ENCODE results near the gene LOXHD1.

LOXHD1 gene

GRCh38 chr18:46622999-46623398 lies 34.0 kb downstream of the LOXHD1 start:
- DNase-seq: peak; percentile 38

DNA sequence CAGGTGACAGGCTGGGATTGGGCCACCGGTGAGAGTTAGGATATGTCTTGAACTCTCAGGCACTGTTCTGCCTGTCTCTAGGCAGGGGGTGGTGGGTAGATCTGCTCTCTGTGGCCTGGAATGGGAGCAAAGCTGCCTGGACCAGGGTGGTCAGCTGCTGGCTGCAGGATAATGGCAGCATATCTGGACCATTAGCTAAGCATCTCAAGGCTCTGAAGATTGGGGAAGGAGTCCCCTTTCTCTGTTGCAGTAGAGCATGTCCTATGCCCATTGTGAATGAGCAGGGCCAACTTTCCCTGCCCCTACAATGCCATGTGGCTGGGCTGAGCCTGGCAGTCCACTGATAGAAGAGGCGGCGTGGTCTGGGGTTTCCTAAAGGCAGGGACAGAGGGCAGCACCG lies 34.6 kb downstream of the LOXHD1 start:
- no peak for DNase-seq

GRCh38 chr18:46621871-46622270 lies 35.1 kb downstream of the LOXHD1 start:
- DNase-seq: no peak

DNA sequence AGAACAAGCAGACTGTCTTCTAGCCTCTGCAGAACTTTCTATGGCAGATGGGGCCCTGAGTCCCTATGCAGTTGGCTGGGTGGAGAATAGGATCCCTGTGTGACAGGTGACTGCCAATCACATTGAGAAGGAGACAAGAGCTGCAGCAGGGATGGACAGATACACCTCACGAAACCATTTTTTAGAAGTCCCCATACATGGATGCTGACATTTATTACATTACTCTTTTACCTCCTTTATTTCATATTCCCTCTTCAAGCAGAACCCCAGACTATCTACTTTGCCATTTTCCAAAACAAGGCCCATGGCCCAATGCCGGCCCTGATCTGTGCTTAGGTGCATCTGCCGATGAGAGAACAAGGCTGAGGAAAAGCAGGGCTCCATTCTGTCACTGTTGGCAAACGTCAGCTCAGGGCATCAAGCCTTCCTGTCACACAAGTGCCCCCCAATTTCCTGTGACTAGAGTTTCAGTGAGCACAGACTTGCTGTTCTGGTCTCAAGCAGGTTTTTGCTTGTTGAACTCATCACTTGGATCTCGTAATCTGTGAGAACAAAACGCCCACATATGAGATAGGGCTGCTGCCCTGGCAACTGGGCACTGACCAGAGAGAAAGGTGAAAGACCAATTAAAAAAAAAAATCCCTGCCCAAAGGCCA lies 35.8 kb downstream of the LOXHD1 start:
- DNase-seq: no peak

DNA sequence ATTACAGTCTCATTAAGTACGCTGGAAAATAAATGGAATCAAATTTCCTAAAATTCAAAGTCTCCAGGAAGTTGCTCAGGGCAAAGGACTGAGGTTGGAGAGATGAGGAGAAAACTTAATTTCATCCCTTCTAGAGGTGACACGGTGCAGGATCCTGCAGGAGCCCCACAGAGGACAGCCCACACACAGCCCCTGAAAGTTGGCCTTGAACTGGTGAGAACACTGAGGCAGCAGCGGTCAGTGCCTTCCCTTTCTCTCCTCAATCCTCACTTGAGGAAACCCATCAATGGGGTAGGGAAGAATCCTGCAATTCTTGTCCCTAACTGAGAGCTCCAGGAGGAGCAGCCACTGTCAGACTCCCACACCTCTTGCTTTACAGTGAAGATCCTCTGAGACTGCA lies 37.5 kb downstream of the LOXHD1 start:
- no peak for DNase-seq

- no peak for DNase-seq
These were observed 41.3 kb downstream of the LOXHD1 start for GRCh38 chr18:46615720-46616119.

DNA sequence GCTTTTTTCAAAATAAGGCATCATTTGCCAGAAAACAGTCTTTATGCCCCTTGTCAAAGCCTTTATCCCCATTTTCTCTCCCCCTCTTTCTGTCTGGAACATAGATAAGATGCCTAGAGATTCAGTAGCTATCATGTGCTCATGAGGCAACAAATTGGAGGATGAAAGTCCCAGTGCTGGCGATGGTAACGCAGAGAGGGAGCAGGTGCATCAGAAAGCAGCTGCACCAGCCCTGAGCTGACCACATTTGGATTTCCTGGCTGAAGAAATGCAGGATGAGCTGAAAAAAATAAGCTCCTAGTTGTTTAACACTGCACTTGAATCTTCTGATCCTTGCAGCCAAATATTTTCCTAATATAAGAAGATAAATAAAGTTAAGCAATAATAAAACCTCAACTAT lies 48.0 kb downstream of the LOXHD1 start:
- DNase-seq: no peak

DNA sequence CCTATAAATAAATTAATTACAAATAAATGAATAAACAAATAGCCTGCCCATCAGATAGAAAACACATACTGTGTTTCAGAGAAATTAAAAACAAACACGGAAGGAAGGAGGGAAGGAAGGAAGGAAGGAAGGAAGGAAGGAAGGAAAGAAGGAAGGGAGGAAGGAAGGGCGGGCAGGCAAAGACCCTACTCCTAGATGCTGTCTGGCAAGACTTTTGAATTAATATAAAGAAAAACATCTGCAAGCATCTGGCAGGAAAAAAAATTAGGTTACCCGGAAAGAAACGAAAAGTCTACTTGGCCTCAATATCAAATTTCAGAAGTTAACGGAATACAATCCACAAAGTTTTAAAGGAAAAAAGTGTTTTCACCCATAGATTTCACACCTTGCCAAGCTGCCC lies 49.1 kb downstream of the LOXHD1 start:
- DNase-seq: no peak

DNA sequence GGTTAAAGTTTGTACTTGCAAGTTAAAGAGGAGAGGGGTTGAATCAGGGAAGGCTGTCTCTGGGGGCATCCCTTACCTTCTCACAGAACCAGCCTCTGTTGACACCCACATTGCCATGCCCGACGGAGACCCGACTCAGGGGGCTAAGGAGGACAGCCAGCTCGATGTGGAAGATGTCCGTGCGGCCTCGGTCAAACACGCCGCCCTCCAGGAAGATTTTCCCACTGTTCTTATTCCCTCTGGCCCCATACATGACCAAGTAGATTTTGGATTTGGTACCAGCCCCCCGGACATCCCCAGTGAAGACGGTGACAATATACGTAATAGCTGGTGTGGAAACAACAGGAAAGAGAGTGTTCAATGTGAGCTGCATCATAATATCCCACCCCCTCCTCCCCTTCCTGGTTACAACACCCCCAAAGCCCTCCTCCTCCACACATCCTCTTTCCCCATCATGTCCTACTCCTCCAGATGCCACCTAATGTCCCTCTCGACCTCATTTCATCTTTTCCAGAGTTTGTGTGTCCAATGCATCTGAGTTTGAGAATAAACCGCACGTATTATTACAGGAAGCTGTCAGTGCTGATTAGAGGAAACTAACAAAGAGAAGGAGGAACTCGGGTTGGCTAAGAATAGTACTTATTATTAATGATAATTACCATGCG lies 55.7 kb downstream of the LOXHD1 start:
- DNase-seq: no peak

DNA sequence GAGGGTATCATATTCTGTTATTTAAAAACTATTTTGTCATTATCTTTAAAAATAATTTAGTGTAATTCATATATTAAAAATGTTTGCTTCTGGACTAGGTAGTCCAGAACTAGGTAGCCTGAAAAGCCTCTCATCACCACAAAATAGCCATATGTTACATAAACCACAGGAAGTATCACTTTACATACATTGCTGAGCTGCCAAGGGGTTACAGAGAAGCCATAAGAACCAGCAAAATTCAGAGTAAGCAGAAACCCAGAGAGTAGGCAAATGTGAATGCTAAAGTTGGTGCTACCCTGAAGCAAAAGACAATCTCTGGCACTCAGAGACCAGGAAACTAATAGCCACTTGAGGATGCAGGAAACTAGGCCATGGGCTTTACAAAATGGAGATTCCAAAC lies 60.9 kb downstream of the LOXHD1 start:
- peak; percentile 52 for DNase-seq

- DNase-seq: no peak
These were observed 65.1 kb downstream of the LOXHD1 start for GRCh38 chr18:46591783-46592391.

GRCh38 chr18:46590103-46590502 lies 66.9 kb downstream of the LOXHD1 start:
- DNase-seq: no peak

DNA sequence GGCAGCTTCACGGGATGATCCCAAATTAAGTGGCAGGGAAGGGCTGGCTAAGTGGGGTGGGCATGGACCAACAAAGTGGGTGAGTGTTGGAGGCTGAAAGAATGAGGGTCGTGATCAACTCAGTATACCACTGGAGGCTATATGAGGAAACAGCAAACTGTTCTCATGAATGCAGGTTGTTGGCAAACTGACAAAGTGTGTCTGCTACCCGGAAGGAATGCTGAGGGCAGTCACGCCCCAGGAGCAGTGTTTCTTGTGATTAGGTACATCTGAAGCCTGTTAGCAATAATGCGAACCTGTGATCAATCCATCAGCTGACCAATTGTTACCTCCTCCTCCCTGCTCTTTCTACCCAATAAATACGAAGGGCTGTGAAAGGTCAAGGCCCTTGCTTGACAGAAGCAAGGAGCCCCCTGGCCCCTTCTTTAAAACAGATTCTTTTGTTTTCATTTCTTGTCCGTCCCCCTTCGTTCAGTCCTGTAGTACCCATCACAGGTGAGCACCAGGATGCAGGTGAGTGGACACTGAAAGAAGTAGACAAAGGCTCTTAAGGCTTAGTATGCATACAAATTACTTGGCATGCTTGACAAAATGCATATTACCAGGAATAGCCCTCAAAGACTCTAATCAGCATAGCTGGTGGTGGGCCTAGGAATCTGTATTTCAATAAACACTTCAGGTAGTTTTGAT lies 67.9 kb downstream of the LOXHD1 start:
- DNase-seq: no peak

GRCh38 chr18:46587600-46587999 lies 69.4 kb downstream of the LOXHD1 start:
- no peak for DNase-seq

DNA sequence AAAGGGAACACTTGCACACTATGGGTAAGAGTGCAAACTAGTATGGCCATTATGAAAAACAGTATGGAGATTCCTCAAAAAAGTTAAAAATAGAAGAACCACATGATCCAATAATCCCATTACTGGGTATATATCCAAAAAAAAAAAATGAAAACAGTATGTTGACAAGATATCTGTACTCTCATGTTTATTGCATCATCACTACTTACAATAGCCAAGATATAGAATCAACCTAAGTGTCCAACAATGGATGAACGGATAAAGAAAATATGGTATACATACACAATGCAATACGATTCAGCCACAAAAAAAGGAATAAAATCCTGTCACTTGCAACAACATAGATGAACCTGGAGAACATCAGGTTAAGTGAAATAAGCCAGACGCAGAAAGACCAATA lies 73.3 kb downstream of the LOXHD1 start:
- no peak for DNase-seq

- DNase-seq: no peak
These were observed 75.4 kb downstream of the LOXHD1 start for GRCh38 chr18:46581648-46582047.

DNA sequence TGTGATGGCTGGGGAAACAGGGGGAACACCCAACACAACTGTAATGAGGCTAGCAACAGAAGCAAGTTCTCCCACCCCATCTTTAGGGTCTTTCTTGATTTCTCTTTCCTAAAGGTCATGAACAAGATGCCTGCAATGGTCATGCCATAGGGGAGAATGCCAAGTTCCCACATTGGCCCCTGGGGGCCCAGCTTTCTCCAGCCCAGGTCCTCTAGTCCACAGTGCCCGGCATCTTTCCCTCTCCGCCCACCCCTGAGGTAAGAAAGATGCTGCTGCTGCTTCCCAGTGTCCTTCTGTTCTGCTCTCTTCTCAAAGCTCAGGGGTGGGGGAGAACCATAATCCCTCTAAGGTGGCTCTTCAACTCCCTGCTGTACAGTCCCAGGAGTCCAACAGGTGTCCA lies 78.0 kb downstream of the LOXHD1 start:
- no peak for DNase-seq

- DNase-seq: no peak
These were observed 79.5 kb downstream of the LOXHD1 start for GRCh38 chr18:46577546-46577945.

GRCh38 chr18:46575851-46576250 lies 81.2 kb downstream of the LOXHD1 start:
- DNase-seq: no peak

GRCh38 chr18:46574743-46575115 lies 82.3 kb downstream of the LOXHD1 start:
- DNase-seq: no peak

DNA sequence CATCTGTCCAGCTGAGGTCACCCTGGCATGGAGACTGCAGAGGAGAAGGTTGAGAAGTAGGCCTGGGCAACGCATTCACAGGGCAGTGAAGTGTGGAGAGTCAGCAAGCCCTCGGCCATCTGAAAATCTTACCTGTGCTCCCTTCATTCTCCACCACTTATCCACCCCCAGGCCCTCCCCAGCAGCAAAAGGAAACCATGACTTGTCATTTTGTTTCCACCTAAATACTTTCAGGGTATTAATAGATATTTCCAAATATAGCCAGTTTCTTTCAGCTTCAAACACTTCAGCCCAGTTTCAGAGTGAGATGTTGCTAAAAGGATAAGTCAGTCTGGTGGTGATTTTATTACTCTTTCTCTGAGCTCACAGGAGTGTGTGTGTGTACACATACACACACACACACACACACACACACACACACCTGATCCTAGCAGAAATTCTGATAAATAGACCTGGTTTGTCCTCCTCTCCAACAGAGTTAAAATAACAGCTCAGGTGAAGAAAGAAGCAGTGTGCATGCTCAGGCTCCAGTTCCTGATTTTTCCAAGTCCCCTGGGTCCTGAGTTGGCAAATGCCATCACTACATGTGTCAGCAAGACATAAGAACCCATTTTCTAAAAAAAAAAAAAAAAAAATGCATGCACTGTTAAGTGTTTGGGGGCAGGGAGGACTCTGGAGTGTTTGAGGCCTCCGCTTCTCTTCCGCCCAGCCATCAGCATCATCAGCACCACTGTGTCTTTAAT lies 82.8 kb downstream of the LOXHD1 start:
- DNase-seq: no peak

DNA sequence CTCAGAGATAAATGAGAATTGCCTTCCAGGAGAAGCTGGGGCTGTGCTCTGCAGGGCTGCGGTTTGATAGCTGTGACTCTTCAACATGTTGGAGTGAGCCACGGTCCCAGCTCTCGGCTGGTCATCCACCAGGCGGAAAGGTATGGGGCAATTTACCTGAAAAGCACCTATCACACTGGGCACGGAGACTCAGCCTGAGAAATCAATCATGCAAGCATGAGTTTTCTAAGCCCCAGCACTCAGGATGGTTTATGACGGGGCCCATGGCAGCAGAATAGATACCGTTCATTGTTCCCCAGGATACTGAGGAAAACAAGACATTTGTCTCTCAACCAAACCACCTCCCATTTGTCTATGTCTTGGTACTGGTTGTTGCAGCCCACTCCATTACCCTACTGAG lies 83.9 kb downstream of the LOXHD1 start:
- DNase-seq: no peak

- no peak for DNase-seq
These were observed 85.3 kb downstream of the LOXHD1 start for GRCh38 chr18:46571756-46572155.

Data from NCI-H1694 treated with DMSO at 0.1 percent for 48 hours (cell line).